Measurements from ENCODE around the gene SPIRE2.
A peak's percentile ranks its signal among the peaks of the same experiment; 100 is the strongest.
"Not testable (repeated sequence)": the region's sequence is repeated elsewhere in the genome, so short reads cannot be mapped to it uniquely, and the experiment has no call there.

The SPIRE2 gene

GRCh38 chr16:89785523-89786155 is 42.6 kb upstream of the SPIRE2 start:
- no peak for TF ChIP-seq CTCF (IDR thresholded peaks at IDR 0.05; ENCODE audit: control extremely low read depth, extremely low read depth, low read depth, missing control alignments)
- POLR2A ChIA-PET, result no interaction called here
- CTCF ChIA-PET, result interaction anchor here (1.0 to 2.1 kb wide), 3 partner anchors 8 to 79 kb away, joined by 3 to 9 read pairs (median 4); no protein-coding TSS in a partner anchor
- no peak for DNase-seq (ENCODE audit: extremely low spot score)

GRCh38 chr16:89786474-89787364 is 41.6 kb upstream of the SPIRE2 start:
- DNase-seq (ENCODE audit: extremely low spot score), result no peak
- no peak for TF ChIP-seq CTCF (IDR thresholded peaks at IDR 0.05; ENCODE audit: control extremely low read depth, extremely low read depth, low read depth, missing control alignments)
- ChIA-PET CTCF (interaction anchor here (0.7 to 2.1 kb wide), 4 partner anchors 9 to 87 kb away, joined by 3 to 9 read pairs (median 4); no protein-coding TSS in a partner anchor), POLR2A (no interaction called here)

- no peak for TF ChIP-seq CTCF (IDR thresholded peaks at IDR 0.05; ENCODE audit: control extremely low read depth, extremely low read depth, low read depth, missing control alignments)
- POLR2A ChIA-PET, result no interaction called here
- CTCF ChIA-PET, result interaction anchor here (1.6 to 7.7 kb wide), 3 partner anchors 35 to 80 kb away, joined by 4 to 115 read pairs (median 15); no protein-coding TSS in a partner anchor
- no peak for DNase-seq (ENCODE audit: extremely low spot score)
These were observed 40.9 kb upstream of the SPIRE2 start for GRCh38 chr16:89787365-89787805.

GRCh38 chr16:89791278-89791995 is 36.8 kb upstream of the SPIRE2 start:
- no peak for DNase-seq (ENCODE audit: extremely low spot score)
- TF ChIP-seq CTCF (IDR thresholded peaks at IDR 0.05; ENCODE audit: control extremely low read depth, extremely low read depth, low read depth, missing control alignments), result no peak
- CTCF ChIA-PET, result interaction anchor here (0.8 to 7.7 kb wide), 15 partner anchors 11 to 92 kb away, joined by 3 to 115 read pairs (median 7); partner anchors contain the start of gene SPATA2L
- POLR2A ChIA-PET, result no interaction called here

GRCh38 chr16:89793092-89793491 is 35.2 kb upstream of the SPIRE2 start:
- TF ChIP-seq CTCF (IDR thresholded peaks at IDR 0.05; ENCODE audit: control extremely low read depth, extremely low read depth, low read depth, missing control alignments), result peak; percentile 59
- POLR2A ChIA-PET; DNase-seq (ENCODE audit: extremely low spot score): not testable (repeated sequence)
- CTCF ChIA-PET, result interaction anchor here (0.7 to 7.7 kb wide), 16 partner anchors 8 to 283 kb away, joined by 3 to 115 read pairs (median 5); partner anchors contain the start of gene SPATA2L

- ChIA-PET CTCF (interaction anchor here (0.7 to 7.7 kb wide), 17 partner anchors 7 to 215 kb away, joined by 3 to 115 read pairs (median 5); partner anchors contain the start of gene SPATA2L), POLR2A (no interaction called here)
- no peak for TF ChIP-seq CTCF (IDR thresholded peaks at IDR 0.05; ENCODE audit: control extremely low read depth, extremely low read depth, low read depth, missing control alignments)
- DNase-seq (ENCODE audit: extremely low spot score), result no peak
These were observed 34.3 kb upstream of the SPIRE2 start for GRCh38 chr16:89793955-89794354.

All from GM10248 (cell line).